GM12892 (cell line): Measurements from ENCODE around the gene CREB3L1.

Experiments used
- DNase-seq: peaks from one replicate; pipeline ENCODE4 v3.0.0; 2011; ENCODE audit not compliant: insufficient read length
- FAIRE-seq: peaks from 2 replicates; lab custom pipeline; 2011; peaks lifted over from hg19 to GRCh38; lab: Jason Lieb, UNC
- POLR2A ChIP-seq: IDR thresholded peaks from 2 replicates; pipeline ENCODE4 v1.6.1; 2011; ENCODE audit warnings: low read depth, low read length, control low read depth
- POLR2AphosphoS5 ChIP-seq: IDR thresholded peaks from 2 replicates; pipeline ENCODE4 v1.6.1; 2011; ENCODE audit warnings: low read depth, low read length, control low read depth
- TAF1 ChIP-seq: IDR thresholded peaks from 2 replicates; pipeline ENCODE4 v1.6.1; 2011; ENCODE audit warnings: low read depth, mild to moderate bottlenecking, control low read depth, low read length, borderline replicate concordance

The CREB3L1 gene

DNA sequence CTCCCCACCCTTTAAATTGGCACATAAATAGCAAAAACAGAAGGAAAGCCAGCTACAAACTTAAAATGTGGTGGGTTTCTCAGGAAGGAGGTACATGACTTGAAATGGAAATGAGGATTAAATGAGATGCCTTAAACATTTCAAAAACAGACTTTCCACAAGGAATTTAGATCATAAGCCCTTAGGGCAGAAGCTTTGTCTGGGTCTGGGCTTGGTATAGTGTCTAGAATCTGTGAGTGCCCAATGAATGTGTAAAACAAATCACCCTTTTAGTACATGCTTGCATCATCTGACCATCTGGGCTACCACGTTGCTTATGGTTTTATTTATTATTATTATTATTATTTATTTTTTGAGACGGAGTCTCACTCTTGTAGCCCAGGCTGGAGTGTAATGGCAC, 37.1 kb upstream of the CREB3L1 start:
- TF ChIP-seq POLR2AphosphoS5 (no peak), POLR2A (no peak), TAF1 (no peak)
- FAIRE-seq: no peak
- DNase-seq: no peak

DNA sequence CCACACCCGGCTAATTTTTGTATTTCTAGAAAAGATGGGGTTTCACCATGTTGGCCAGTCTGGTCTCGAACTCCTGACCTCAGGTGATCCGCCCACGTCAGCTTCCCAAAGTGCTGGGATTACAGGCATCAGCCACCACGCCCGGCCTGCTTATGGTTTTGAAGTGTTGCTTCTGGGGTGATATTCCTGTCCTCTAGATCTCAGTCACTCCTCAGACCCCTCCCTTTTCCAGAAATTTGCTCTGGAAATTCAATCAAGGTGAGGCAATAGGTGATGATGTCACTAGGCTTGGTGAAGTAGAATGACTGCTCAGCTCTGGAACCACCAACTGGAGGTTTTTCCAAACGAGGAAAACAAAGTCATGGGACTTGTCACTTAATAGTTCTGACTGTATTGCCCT, 36.6 kb upstream of the CREB3L1 start:
- FAIRE-seq: no peak
- TF ChIP-seq POLR2AphosphoS5 (no peak), TAF1 (no peak), POLR2A (no peak)

DNA sequence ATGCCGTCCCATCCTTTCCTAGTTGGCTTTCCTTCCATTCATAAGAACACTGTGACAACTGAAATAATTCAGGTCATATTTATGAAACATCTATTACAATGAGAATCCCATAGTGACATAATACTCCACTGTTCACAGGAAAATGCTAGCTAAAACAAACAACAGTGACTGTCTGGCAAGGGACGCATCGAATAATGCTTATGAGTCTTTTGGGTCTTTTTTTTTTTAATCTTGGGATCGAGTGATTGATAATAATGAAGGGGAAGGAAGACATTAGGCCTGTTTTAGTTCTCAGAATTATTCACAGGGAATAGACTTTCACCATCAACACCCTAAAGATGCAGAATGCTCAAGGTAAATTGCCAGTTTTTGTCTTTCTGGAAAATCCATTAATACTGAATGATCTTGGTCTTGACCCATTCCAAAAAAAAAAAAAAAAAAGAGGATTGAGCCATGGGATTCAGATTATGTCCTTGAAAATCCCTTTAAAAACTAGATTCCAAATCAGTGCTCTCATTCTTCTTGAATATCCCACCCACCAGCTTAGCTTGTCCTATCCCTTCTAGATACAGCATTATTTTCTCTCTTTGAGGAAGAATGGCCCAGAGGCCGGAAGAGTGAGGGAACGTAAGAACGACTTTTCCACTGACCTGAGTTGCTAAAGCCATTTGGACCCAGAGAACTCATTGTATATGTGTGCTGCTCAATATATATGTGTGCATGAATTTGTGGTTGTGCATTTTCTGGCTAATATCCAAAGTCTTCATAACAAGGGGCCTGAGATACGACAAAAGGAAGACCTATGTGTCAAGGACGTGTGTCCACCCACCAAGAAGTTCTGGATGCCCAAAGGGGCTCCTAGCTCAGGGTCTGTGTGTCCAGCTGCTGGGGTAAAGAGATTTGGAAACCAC, 35.2 kb upstream of the CREB3L1 start:
- FAIRE-seq (no peak), DNase-seq (no peak)
- TF ChIP-seq POLR2AphosphoS5 (no peak), TAF1 (no peak), POLR2A (no peak)

More for the DNA sequence above, 36.6 kb upstream of the CREB3L1 start:
- no peak for DNase-seq

DNA sequence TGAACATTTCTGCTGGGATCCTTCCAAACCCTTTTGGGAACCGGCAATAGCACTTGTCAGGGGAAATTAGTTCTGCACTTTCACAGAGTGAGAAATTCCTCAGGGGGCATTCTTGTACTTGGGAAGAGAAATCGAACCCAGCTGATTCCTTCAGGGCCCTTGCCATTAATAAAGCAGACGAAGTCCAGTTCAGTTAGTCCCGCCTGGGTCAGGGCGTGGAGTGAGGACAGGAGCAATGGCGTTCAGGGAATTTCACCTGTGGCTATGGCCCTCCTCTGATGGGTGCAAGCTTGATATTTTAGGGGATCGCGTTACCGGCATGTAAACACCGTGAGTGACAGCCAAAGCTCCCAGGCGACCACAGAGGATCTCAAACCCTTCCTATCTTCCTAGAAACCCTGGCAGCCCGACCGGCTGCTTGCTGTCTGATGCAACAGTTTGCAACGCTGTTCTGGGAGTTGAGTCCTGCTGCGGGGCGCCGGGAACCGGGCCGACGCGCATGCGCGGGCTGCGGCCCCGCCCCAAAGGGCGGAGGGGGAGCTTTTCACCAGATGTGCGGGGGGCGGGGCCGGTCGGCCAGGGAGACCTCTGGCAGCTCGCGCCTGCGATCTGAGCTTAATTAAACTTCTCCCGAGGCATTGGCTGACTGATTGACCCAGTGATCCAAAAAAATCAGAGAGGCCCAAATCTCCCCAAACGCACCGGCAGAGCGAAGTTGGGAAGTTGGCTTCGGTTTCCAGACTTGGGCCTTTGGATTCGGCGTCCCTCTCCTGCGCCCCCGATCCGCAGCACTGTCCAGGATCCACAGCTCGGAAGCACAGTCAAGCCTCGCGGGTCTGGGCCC, 34.3 kb upstream of the CREB3L1 start:
- FAIRE-seq (peak; percentile 85), DNase-seq (peak; percentile 93)
- TF ChIP-seq TAF1 (no peak), POLR2A (peak; percentile 59; the same call in 1 of the 2 replicates), POLR2AphosphoS5 (no peak; the same call in 1 of the 2 replicates)

DNA sequence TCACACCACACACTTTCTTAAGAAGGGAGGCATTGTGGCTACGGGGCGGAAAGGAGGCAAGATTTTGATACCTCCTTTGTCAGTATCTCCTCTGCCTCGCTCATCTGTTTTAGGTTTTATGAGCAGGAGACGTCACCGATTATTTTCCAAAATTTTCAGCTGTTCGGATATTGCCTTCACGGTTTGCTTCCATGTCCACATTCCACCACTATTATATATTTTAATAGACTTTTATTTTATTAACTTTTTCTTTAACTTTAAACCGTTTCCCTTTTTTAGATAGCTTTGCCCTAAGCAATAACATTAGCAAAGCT, 33.7 kb upstream of the CREB3L1 start:
- TF ChIP-seq POLR2AphosphoS5 (no peak), POLR2A (no peak), TAF1 (no peak)
- no peak for FAIRE-seq

GRCh38 chr11:46246521-46246920, 30.9 kb upstream of the CREB3L1 start:
- FAIRE-seq (no peak), DNase-seq (no peak)
- TF ChIP-seq POLR2AphosphoS5 (no peak), POLR2A (no peak), TAF1 (no peak)

More for the DNA sequence above, 33.7 kb upstream of the CREB3L1 start:
- no peak for DNase-seq

GRCh38 chr11:46247090-46247489, 30.4 kb upstream of the CREB3L1 start:
- TF ChIP-seq TAF1: no peak
- TF ChIP-seq POLR2AphosphoS5: no peak
- TF ChIP-seq POLR2A: no peak
- no peak for DNase-seq
- FAIRE-seq: no peak

DNA sequence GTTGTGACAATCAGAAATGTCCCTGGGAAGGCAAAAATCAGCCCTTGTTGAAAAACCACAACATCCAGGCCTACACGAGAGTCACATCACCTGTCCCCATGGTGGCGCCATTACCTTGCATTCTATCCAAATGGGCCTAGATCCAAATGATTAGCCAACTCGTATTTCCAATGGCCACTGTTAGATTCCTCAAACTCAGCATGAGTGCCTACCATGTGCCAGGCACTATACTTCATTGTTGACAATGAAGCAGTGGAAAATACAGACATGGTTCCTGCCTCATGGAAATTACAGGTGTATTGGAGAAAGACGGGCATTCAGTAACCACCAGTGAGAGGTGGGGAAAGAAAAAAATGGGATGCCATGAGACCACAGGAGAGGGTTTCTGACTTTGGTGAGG, 29.8 kb upstream of the CREB3L1 start:
- DNase-seq (no peak), FAIRE-seq (peak; percentile 56)
- TF ChIP-seq POLR2A: no peak
- TF ChIP-seq POLR2AphosphoS5: no peak
- TF ChIP-seq TAF1: no peak

- DNase-seq: no peak
- TF ChIP-seq POLR2AphosphoS5: no peak
- TF ChIP-seq TAF1: no peak
- no peak for TF ChIP-seq POLR2A
Observed at GRCh38 chr11:46248289-46249102, 29.0 kb upstream of the CREB3L1 start.

DNA sequence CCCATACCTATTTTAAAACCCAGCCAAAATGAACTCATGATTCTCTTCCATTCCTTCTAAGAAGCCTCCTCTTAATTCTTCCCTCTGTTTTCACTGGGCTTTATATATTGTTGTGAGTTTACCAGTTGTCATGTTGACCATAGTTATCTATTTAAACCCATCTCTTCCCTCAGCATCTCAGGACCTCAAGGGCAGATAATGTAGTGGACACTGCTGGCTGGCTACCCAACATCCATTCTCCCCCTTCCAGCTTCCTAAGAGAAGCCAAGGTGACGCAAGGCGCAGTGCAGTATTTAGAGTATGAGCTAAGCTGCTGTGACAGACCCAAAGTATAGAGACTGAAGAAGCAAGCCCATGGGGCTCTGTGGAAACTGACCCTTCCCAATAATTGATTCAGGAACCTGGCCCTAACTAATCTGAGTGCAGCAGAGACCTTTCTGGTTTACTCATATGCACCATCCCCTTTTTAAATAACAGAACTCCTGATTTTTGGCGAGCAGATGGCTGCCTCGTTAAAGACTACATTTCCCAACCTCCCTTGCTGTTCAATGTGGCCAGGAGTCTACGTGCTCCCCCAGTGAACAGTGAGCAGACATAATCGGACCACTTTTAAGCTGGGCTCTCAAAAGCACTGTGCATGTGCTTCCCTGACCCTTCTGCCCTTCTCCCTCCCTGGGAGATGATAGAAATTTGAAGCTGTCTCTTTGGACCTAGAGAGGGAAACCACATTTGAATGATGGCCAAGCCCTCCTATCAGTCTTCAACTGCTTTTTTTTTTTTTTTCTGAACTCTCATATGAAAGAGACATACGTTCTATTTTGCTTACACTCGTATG, 28.1 kb upstream of the CREB3L1 start:
- FAIRE-seq (peak; percentile 5), DNase-seq (no peak)

More at GRCh38 chr11:46248289-46249102, 29.0 kb upstream of the CREB3L1 start:
- FAIRE-seq: no peak

More for the DNA sequence above, 28.1 kb upstream of the CREB3L1 start:
- no peak for TF ChIP-seq TAF1
- no peak for TF ChIP-seq POLR2A
- no peak for TF ChIP-seq POLR2AphosphoS5
